Measurements from ENCODE around the gene TOR4A.

TOR4A gene

GRCh38 chr9:137294681-137295237, 17.2 kb downstream of the TOR4A start:
- DNase-seq (ENCODE audit: low read depth) = no peak

GRCh38 chr9:137295238-137295811, 17.8 kb downstream of the TOR4A start:
- DNase-seq (ENCODE audit: low read depth) = no peak

- no peak for DNase-seq (ENCODE audit: low read depth)
Observed at GRCh38 chr9:137295849-137296669, 18.5 kb downstream of the TOR4A start.

GRCh38 chr9:137296670-137297664, 19.4 kb downstream of the TOR4A start:
- no peak for DNase-seq (ENCODE audit: low read depth)

- no peak for DNase-seq (ENCODE audit: low read depth)
Observed at GRCh38 chr9:137297966-137298365, 20.4 kb downstream of the TOR4A start.

- DNase-seq (ENCODE audit: low read depth) = no peak
Observed at GRCh38 chr9:137298401-137299202, 21.1 kb downstream of the TOR4A start.

- no peak for DNase-seq (ENCODE audit: low read depth)
Observed at GRCh38 chr9:137299203-137299565, 21.7 kb downstream of the TOR4A start.

- DNase-seq (ENCODE audit: low read depth) = no peak
Observed at GRCh38 chr9:137299938-137300337, 22.4 kb downstream of the TOR4A start.

- no peak for DNase-seq (ENCODE audit: low read depth)
Observed at GRCh38 chr9:137300567-137301080, 23.1 kb downstream of the TOR4A start.

GRCh38 chr9:137301081-137301947, 23.8 kb downstream of the TOR4A start:
- no peak for DNase-seq (ENCODE audit: low read depth)

- peak; percentile 90 for DNase-seq (ENCODE audit: low read depth)
Observed at GRCh38 chr9:137302118-137302448, 24.6 kb downstream of the TOR4A start, which contains the start of gene NRARP. Gene NRARP, minus strand, starts transcription at chr9:137302271. Its CDS starts 343 bp downstream, at chr9:137301928.

GRCh38 chr9:137302449-137303150, 25.1 kb downstream of the TOR4A start:
- DNase-seq (ENCODE audit: low read depth) = no peak

- DNase-seq (ENCODE audit: low read depth) = no peak
Observed at GRCh38 chr9:137303151-137303892, 25.8 kb downstream of the TOR4A start.

GRCh38 chr9:137303893-137304382, 26.4 kb downstream of the TOR4A start:
- DNase-seq (ENCODE audit: low read depth) = no peak

GRCh38 chr9:137304383-137305059, 27.0 kb downstream of the TOR4A start:
- DNase-seq (ENCODE audit: low read depth) = no peak

GRCh38 chr9:137305060-137305797, 27.7 kb downstream of the TOR4A start:
- DNase-seq (ENCODE audit: low read depth) = peak; percentile 44

GRCh38 chr9:137305798-137306065, 28.2 kb downstream of the TOR4A start:
- DNase-seq (ENCODE audit: low read depth) = no peak

All from activated T-helper 1 cell treated with Interleukin-2 at 50 U/mL for 16 hours (primary cell).